Gastroesophageal sphincter (tissue), 3 donors: ENCODE measurements around the gene ZNF746.

Experiments
- EP300 ChIP-seq: sonication (generic); formaldehyde crosslinking; IDR thresholded peaks from one replicate; pipeline ENCODE4 v1.6.1; 2017; ENCODE audit warnings: antibody characterized with exemption, mild to moderate bottlenecking
- POLR2A ChIP-seq, 2 donors: fragments of 450-650 bp; IDR thresholded peaks; one replicate each; pipeline ENCODE4 v1.6.1; 2017; ENCODE audit warnings: antibody characterized with exemption in 2 of 2, mild to moderate bottlenecking in 2 of 2, moderate library complexity in 1 of 2
- POLR2AphosphoS5 ChIP-seq: sonication (generic); formaldehyde crosslinking; IDR thresholded peaks from one replicate; pipeline ENCODE4 v1.6.1; 2017; ENCODE audit warnings: antibody characterized with exemption
- TF ChIP-seq, protein P1 (sequence below), 4 experiments: fragments of 200-600 bp in 2 of 4; fragments of 450-650 bp in 2 of 4; sonication (generic) in 1 of 4; IDR thresholded peaks; one replicate each; pipeline ENCODE4 v1.5.1; 2017 to 2019; ENCODE audit warnings: antibody characterized with exemption in 4 of 4, mild to moderate bottlenecking in 2 of 4, moderate library complexity in 2 of 4

GRCh38 chr7:149471289-149471953 is 26.2 kb downstream of the ZNF746 start:
- TF ChIP-seq POLR2A (IDR thresholded peaks at IDR 0.05), result no peak
- no peak for TF ChIP-seq POLR2AphosphoS5
- TF ChIP-seq, protein P1, sequence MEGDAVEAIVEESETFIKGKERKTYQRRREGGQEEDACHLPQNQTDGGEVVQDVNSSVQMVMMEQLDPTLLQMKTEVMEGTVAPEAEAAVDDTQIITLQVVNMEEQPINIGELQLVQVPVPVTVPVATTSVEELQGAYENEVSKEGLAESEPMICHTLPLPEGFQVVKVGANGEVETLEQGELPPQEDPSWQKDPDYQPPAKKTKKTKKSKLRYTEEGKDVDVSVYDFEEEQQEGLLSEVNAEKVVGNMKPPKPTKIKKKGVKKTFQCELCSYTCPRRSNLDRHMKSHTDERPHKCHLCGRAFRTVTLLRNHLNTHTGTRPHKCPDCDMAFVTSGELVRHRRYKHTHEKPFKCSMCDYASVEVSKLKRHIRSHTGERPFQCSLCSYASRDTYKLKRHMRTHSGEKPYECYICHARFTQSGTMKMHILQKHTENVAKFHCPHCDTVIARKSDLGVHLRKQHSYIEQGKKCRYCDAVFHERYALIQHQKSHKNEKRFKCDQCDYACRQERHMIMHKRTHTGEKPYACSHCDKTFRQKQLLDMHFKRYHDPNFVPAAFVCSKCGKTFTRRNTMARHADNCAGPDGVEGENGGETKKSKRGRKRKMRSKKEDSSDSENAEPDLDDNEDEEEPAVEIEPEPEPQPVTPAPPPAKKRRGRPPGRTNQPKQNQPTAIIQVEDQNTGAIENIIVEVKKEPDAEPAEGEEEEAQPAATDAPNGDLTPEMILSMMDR (IDR thresholded peaks at IDR 0.05), result no peak
- no peak for TF ChIP-seq EP300
